HepG2 (cell line): ENCODE results near the gene SLC48A1. TPM values are rescaled to one million over a fixed set of nuclear protein-coding genes. Genes with fewer than 3 reads are reported as not detected.

Source experiments
- ATAC-seq: fragments of 200-7000 bp; cut with Tn5 transposase; 3 replicates; pipeline ENCODE4 v1.9.1; 2020; ENCODE audit warnings: mild to moderate bottlenecking, moderate library complexity
- BruUV-seq: library from RNA; stranded (reverse); fragments of 400-500 nt; replicated peaks from 2 replicates; lab custom pipeline; 2021; lab: Mats Ljungman, UMichigan
- CTCF ChIA-PET: fragments of 300-600 bp; formaldehyde crosslinking; extraction: SDS; loops from one replicate; lab custom pipeline; 2021; ENCODE audit warnings: low total read pairs, inconsistent platforms, low intra/inter-chr PET ratio; lab: Yijun Ruan, JAX
- POLR2A ChIA-PET: fragments of 350-600 bp; sonication (Branson Sonifier 250); formaldehyde crosslinking; loops from one replicate; lab custom pipeline; 2020; ENCODE audit warnings: antibody characterized with exemption, inconsistent platforms; lab: Yijun Ruan, JAX
- DNase-seq: peaks from one replicate; pipeline ENCODE4 v3.0.0-alpha.2; 2015; ENCODE audit warnings: low spot score
- FAIRE-seq: peaks from 3 replicates; lab custom pipeline; 2011; peaks lifted over from hg19 to GRCh38; lab: Jason Lieb, UNC
- H2AFZ ChIP-seq: one replicate; pipeline ENCODE4 v1.6.1; 2011; ENCODE audit warnings: low read length, inconsistent platforms
- H3K27ac ChIP-seq: fragments of 300-600 bp; 3 replicates; pipeline ENCODE4 v1.8.0; 2011; ENCODE audit warnings: mixed run types, mild to moderate bottlenecking, mixed read lengths, low read length, inconsistent platforms; ENCODE audit not compliant: insufficient read depth; ENCODE audit errors: extremely low read length
- H3K27me3 ChIP-seq, 2 experiments: fragments of 200-600 bp in 1 of 2; 2 replicates in 1 of 2; 3 replicates in 1 of 2; pipeline versions ENCODE4 v1.6.0 to v1.8.0; 2011; ENCODE audit warnings: low read length in 2 of 2, mild to moderate bottlenecking in 2 of 2, moderate library complexity in 2 of 2, inconsistent platforms in 1 of 2; ENCODE audit not compliant: insufficient read depth in 2 of 2, control insufficient read depth in 1 of 2
- H3K36me3 ChIP-seq, 2 experiments: fragments of 200-600 bp in 1 of 2; replicated peaks in 1 of 2; 2 replicates in 1 of 2; 3 replicates in 1 of 2; pipeline versions ENCODE4 v1.5.1 to v1.8.0; 2011; ENCODE audit warnings: low read length in 2 of 2, inconsistent platforms in 1 of 2; ENCODE audit not compliant: insufficient read depth in 2 of 2, control insufficient read depth in 1 of 2
- H3K4me1 ChIP-seq: 2 replicates; pipeline ENCODE4 v1.5.1; 2012; ENCODE audit warnings: low read length, inconsistent platforms; ENCODE audit not compliant: insufficient read depth
- H3K4me2 ChIP-seq: 2 replicates; pipeline ENCODE4 v1.6.0; 2011; ENCODE audit warnings: low read depth, low read length, inconsistent platforms
- H3K4me3 ChIP-seq, 3 experiments: fragments of 200-600 bp in 1 of 3; sonication (generic), shearing (Covaris generic) in 1 of 3; replicated peaks in 1 of 3; 2 replicates each; pipeline ENCODE4 v1.5.1; 2011 to 2016; ENCODE audit warnings: low read length in 3 of 3, inconsistent platforms in 2 of 3, low read depth in 2 of 3, mild to moderate bottlenecking in 2 of 3, control low read depth in 1 of 3, mixed read lengths in 1 of 3; ENCODE audit not compliant: insufficient read depth in 1 of 3
- H3K79me2 ChIP-seq: one replicate; pipeline ENCODE4 v1.6.1; 2011; ENCODE audit warnings: low read length, inconsistent platforms; ENCODE audit not compliant: insufficient read depth
- H3K9ac ChIP-seq: 2 replicates; pipeline ENCODE4 v1.6.0; 2011; ENCODE audit warnings: mild to moderate bottlenecking, low read depth, low read length, inconsistent platforms; ENCODE audit not compliant: insufficient read depth
- H3K9me3 ChIP-seq: 2 replicates; pipeline ENCODE4 v1.5.1; 2012; ENCODE audit warnings: mild to moderate bottlenecking, low read length
- H4K20me1 ChIP-seq: 2 replicates; pipeline ENCODE4 v1.6.0; 2011; ENCODE audit warnings: inconsistent platforms, mild to moderate bottlenecking, low read length, moderate library complexity; ENCODE audit not compliant: insufficient read depth
- BRD4 ChIP-seq: sonication (generic); formaldehyde crosslinking; IDR thresholded peaks from 2 replicates; pipeline ENCODE4 v1.4.0; 2020; ENCODE audit warnings: missing genetic modification reagents
- CCAR2 ChIP-seq: fragments of 200-400 bp; formaldehyde crosslinking; optimal IDR thresholded peaks from 2 replicates; pipeline ENCODE3; 2018; ENCODE audit warnings: low read depth, mild to moderate bottlenecking, low read length, moderate library complexity
- CREM ChIP-seq, 2 experiments: sonication (generic) in 1 of 2; formaldehyde crosslinking in 1 of 2; IDR thresholded peaks; 2 replicates each; pipeline versions ENCODE4 v1.4.0 to v1.6.1; 2016 to 2020; ENCODE audit warnings: antibody characterized with exemption in 1 of 2, mild to moderate bottlenecking in 1 of 2, missing genetic modification reagents in 1 of 2
- ETV6 ChIP-seq: sonication (generic); formaldehyde crosslinking; conservative IDR thresholded peaks from 2 replicates; pipeline ENCODE4 v1.4.0; 2020; ENCODE audit warnings: missing genetic modification reagents
- POLR2AphosphoS5 ChIP-seq: IDR thresholded peaks from 2 replicates; pipeline ENCODE4 v1.6.1; 2012; ENCODE audit warnings: low read depth, low read length
- RBAK ChIP-seq: sonication (generic); formaldehyde crosslinking; IDR thresholded peaks from 2 replicates; pipeline ENCODE4 v1.5.1; 2020; ENCODE audit warnings: mild to moderate bottlenecking, missing genetic modification reagents
- REPIN1 ChIP-seq: sonication (generic); formaldehyde crosslinking; IDR thresholded peaks from 2 replicates; pipeline ENCODE4 v1.8.0; 2022; ENCODE audit warnings: missing genetic modification reagents, low read depth, mild to moderate bottlenecking, borderline replicate concordance
- TCF12 ChIP-seq, 2 experiments: fragments of 450-650 bp in 1 of 2; sonication (generic) in 1 of 2; formaldehyde crosslinking in 1 of 2; IDR thresholded peaks; 2 replicates each; pipeline versions ENCODE4 v1.6.1 to v1.8.0; 2017 to 2022; ENCODE audit warnings: antibody characterized with exemption in 1 of 2, mild to moderate bottlenecking in 1 of 2, missing genetic modification reagents in 1 of 2, moderate library complexity in 1 of 2
- ZNF10 ChIP-seq: sonication (generic); formaldehyde crosslinking; IDR thresholded peaks from 2 replicates; pipeline ENCODE4 v1.4.0; 2020; ENCODE audit warnings: mild to moderate bottlenecking, low read depth, missing genetic modification reagents, borderline replicate concordance
- ZNF562 ChIP-seq: sonication (generic); formaldehyde crosslinking; IDR thresholded peaks from 2 replicates; pipeline ENCODE4 v1.8.0; 2022; ENCODE audit warnings: missing genetic modification reagents, borderline replicate concordance
- ZSCAN30 ChIP-seq: sonication (generic); formaldehyde crosslinking; IDR thresholded peaks from 2 replicates; pipeline ENCODE4 v1.5.0; 2020; ENCODE audit warnings: mild to moderate bottlenecking, missing genetic modification reagents
- WGBS: methylation state at CpG from one replicate; pipeline ENCODE4 v1.1.6; 2017; ENCODE audit warnings: low lambda C conversion rate; 5-methylcytosine and 5-hydroxymethylcytosine counted together
- in situ Hi-C: cut with HindIII; loops from 2 replicates; pipeline ENCODE4 v1.10.0; 2017; ENCODE audit warnings: low pct_unique_long_range_greater_than_20kb; ENCODE audit not compliant: extremely low pct_ligation_motif_present
- intact Hi-C: fragments of 100-400 bp; cut with micrococcal nuclease; formaldehyde crosslinking; loops from one replicate; pipeline ENCODE4 v1.10.0; 2022; ENCODE audit not compliant: unreplicated experiment
- polyA plus RNA-seq, 8 experiments: library from polyadenylated mRNA; depleted of rRNA in 3 of 8; stranded (reverse) in 7 of 8; unstranded in 1 of 8; fragments of >200 nt; fragmentation: Illumina TruSeq in 4 of 8; extraction: Trizol in 4 of 8; gene quantifications; 2 replicates each; pipeline versions ENCODE4 v1.2.1 to v1.2.3, GENCODE V29; 2011 to 2016; ENCODE audit warnings: low read depth in 4 of 8, missing spikeins in 1 of 8, mixed read lengths in 1 of 8; ENCODE audit not compliant: insufficient read depth in 1 of 8
- total RNA-seq, 5 experiments: library from RNA; depleted of rRNA; stranded (reverse); fragments of >200 nt; fragmentation: Illumina TruSeq; extraction: Trizol; gene quantifications; 2 replicates each; pipeline ENCODE4 v1.2.3, GENCODE V29; 2016; ENCODE audit warnings: low read depth in 1 of 5
- TF ChIP-seq, protein P1 (sequence below): sonication (generic); formaldehyde crosslinking; conservative IDR thresholded peaks from 2 replicates; pipeline ENCODE4 v1.8.0; 2022; ENCODE audit warnings: mild to moderate bottlenecking, moderate library complexity, missing genetic modification reagents
- TF ChIP-seq, protein P2 (sequence below): IDR thresholded peaks from 2 replicates; pipeline ENCODE4 v1.6.1; 2016; ENCODE audit warnings: low read depth
- TF ChIP-seq, protein P3 (sequence below): fragments of 450-650 bp; IDR thresholded peaks from 2 replicates; pipeline ENCODE4 v1.6.1; 2016

SLC48A1 gene
- total and polyA plus RNA-seq, 2 of the 13 experiments (the other 11 are each of a cell fraction or from before 2014, with no cell fraction given), result 2.2 to 3.7 TPM

DNA sequence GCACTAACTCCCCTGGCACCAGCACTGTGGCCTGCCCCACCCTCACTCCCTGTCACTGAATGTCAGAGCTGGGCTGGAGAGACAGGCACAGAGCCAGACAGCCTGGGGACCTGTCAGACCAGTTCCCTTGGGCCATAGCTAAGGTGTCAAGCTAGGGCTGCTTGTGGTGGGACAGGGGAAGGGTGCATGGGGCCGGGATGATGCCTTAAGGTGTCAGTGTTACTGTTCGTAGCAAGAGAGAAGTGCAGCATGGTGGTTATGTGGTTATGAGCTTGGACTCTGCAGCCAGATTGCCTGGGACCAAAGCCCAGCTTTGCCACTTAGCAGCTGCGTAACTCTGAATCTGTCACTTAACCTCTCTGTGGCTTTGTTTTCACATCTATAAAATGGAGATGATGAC, 18.2 kb upstream of the SLC48A1 start:
- H3K36me3 ChIP-seq, result no peaks in the 10 kb centered on the region
- TF ChIP-seq, protein P1, sequence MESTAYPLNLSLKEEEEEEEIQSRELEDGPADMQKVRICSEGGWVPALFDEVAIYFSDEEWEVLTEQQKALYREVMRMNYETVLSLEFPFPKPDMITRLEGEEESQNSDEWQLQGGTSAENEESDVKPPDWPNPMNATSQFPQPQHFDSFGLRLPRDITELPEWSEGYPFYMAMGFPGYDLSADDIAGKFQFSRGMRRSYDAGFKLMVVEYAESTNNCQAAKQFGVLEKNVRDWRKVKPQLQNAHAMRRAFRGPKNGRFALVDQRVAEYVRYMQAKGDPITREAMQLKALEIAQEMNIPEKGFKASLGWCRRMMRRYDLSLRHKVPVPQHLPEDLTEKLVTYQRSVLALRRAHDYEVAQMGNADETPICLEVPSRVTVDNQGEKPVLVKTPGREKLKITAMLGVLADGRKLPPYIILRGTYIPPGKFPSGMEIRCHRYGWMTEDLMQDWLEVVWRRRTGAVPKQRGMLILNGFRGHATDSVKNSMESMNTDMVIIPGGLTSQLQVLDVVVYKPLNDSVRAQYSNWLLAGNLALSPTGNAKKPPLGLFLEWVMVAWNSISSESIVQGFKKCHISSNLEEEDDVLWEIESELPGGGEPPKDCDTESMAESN (CRISPR knock-in tag), result no peak
- no peak for TF ChIP-seq ZNF10 (CRISPR knock-in tag)
- TF ChIP-seq, protein P2, sequence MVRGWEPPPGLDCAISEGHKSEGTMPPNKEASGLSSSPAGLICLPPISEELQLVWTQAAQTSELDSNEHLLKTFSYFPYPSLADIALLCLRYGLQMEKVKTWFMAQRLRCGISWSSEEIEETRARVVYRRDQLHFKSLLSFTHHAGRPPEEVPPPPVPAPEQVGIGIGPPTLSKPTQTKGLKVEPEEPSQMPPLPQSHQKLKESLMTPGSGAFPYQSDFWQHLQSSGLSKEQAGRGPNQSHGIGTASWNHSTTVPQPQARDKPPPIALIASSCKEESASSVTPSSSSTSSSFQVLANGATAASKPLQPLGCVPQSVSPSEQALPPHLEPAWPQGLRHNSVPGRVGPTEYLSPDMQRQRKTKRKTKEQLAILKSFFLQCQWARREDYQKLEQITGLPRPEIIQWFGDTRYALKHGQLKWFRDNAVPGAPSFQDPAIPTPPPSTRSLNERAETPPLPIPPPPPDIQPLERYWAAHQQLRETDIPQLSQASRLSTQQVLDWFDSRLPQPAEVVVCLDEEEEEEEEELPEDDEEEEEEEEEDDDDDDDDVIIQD, result no peak
- no peak for TF ChIP-seq ETV6
- TF ChIP-seq, protein P3, sequence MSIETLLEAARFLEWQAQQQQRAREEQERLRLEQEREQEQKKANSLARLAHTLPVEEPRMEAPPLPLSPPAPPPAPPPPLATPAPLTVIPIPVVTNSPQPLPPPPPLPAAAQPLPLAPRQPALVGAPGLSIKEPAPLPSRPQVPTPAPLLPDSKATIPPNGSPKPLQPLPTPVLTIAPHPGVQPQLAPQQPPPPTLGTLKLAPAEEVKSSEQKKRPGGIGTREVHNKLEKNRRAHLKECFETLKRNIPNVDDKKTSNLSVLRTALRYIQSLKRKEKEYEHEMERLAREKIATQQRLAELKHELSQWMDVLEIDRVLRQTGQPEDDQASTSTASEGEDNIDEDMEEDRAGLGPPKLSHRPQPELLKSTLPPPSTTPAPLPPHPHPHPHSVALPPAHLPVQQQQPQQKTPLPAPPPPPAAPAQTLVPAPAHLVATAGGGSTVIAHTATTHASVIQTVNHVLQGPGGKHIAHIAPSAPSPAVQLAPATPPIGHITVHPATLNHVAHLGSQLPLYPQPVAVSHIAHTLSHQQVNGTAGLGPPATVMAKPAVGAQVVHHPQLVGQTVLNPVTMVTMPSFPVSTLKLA, result no peak
- TF ChIP-seq TCF12 (IDR thresholded peaks at IDR 0.05), result no peak
- TF ChIP-seq TCF12 (CRISPR knock-in tag; IDR thresholded peaks at IDR 0.05), result no peak
- TF ChIP-seq BRD4 (CRISPR knock-in tag), result no peak
- TF ChIP-seq ZNF562 (CRISPR knock-in tag), result no peak
- no peak for TF ChIP-seq REPIN1
- TF ChIP-seq CCAR2, result no peak
- no peak for TF ChIP-seq RBAK (CRISPR knock-in tag)
- TF ChIP-seq ZSCAN30 (CRISPR knock-in tag), result no peak
- TF ChIP-seq CREM (IDR thresholded peaks at IDR 0.05), result no peak
- no peak for TF ChIP-seq CREM (CRISPR knock-in tag; IDR thresholded peaks at IDR 0.05)
- no peak for TF ChIP-seq POLR2AphosphoS5
- in situ Hi-C loops, result no loop called here
- intact Hi-C loops, result no loop called here
- H3K79me2 ChIP-seq, result no peaks in the 10 kb centered on the region
- ChIA-PET POLR2A (no interaction called here), CTCF (no interaction called here)
- ATAC-seq (no peak), FAIRE-seq (no peak), DNase-seq (no peak)
- no peak overlapping the region for H3K4me2 ChIP-seq
- H3K9ac ChIP-seq, result no peak overlapping the region
- no peaks in the 10 kb centered on the region for H3K9me3 ChIP-seq
- WGBS, result 58% methylated on average over 2 of the region's 3 CpGs
- peaks cover 35% of the 10 kb centered on the region for H3K4me1 ChIP-seq
- H2AFZ ChIP-seq, result no peak overlapping the region
- peaks cover 4 to 41% of the 10 kb centered on the region in 2 experiments; a peak in 3 of 5 replicates for H3K27me3 ChIP-seq
- no peak overlapping the region for H3K27ac ChIP-seq
- no peaks in the 10 kb centered on the region for H4K20me1 ChIP-seq
- no peak overlapping the region for H3K4me3 ChIP-seq
- BruUV-seq, result no TSS peak
